ENCODE data around the gene EMILIN1.
"Not testable (repeated sequence)": the region's sequence is repeated elsewhere in the genome, so short reads cannot be mapped to it uniquely, and the experiment has no call there.

EMILIN1 gene

DNA sequence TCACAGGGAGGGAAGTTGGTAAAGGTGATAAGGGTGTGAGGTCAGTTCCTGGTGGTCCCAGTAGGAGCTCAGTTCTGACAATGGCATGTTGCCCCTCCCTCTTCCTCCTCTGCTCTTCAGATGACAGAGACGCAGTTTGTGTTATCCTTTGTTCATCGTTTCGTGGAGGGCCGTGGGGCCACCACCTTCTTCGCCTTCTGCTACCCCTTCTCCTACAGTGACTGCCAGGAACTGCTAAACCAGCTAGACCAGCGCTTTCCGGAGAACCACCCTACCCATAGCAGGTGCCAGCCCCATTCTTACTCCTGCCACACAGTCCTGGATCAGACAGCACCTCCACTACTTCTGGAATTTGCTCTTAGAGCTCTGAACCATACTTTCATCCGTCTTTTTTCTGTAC, 24.6 kb upstream of the EMILIN1 start:
- no peak for DNase-seq (ENCODE audit: low read depth)

DNA sequence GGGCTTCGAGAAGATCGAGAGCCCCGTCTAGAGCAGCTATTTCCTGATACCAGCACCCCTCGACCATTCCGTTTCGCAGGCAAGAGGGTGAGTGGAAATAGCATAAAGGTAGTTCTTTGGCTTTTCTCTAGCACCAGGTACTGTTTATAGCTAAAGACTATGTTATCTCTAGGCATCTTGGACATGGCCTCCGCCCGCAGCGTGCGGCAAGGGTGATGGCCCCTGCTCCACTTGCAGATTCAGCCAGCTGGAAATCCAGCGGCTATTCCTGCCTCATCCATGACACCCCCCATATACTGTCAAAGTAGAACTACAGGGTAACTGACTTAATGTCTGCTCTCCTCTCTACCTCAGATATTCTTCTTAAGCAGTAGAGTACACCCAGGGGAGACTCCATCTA, 23.7 kb upstream of the EMILIN1 start:
- DNase-seq (ENCODE audit: low read depth), result no peak

DNA sequence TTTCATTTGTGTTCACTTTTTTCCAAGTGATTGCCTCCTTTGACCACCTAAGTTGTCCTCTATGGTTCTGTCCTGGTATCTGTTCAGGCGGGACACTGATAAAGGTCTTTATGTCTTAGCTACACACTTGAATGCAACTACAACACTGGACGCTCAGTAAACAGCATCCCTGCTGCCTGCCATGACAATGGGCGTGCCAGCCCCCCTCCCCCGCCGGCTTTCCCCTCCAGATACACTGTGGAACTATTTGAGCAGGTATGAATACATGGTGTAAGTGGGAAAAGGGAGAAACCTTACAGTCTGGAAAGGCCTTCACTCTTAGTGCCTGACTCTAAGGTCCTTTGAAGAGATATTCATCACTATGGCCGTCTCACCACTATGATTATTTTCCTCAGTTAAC, 21.2 kb upstream of the EMILIN1 start:
- DNase-seq (ENCODE audit: low read depth), result no peak

DNA sequence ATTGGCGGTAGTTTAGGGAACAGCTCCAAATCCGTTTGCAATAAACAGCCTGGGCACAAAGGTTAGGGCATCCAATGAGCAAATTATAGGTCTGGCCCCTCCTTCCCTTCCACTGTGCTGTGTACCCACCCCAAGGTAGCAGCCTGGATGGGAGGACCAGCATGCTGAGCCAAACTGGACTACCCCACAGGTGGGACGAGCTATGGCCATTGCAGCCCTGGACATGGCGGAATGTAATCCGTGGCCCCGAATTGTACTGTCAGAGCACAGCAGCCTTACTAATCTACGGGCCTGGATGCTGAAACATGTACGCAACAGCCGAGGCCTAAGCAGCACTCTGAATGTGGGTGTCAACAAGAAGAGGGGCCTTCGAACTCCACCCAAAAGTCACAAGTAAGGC, 20.2 kb upstream of the EMILIN1 start:
- DNase-seq (ENCODE audit: low read depth), result no peak

DNA sequence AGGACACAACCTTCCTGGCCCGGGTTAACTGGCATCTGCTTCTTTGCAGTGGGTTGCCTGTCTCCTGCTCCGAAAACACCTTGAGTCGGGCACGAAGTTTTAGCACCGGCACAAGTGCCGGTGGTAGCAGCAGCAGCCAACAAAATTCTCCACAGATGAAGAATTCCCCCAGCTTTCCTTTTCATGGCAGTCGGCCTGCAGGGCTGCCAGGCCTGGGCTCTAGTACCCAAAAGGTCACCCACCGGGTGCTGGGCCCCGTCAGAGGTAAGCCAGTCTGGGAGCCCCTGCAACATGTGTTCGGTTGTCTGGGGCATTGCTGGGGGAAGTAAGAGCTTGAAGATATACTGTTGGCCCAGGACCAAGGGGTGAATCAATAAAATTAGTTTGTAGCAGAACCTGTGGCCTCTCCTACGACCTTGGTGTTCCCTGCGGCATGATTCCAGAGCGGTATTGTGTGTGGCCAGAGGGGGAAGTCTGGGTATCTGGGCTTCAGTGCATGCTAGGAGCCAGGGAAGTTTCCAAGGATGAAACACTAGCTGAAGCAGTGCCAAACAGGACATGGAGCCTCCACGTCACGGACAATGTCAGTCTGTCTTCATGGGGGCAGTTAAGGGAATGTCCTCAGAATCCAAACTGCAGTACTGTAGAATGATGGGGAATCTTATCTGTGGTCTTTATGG, 19.1 kb upstream of the EMILIN1 start:
- DNase-seq (ENCODE audit: low read depth), result no peak

DNA sequence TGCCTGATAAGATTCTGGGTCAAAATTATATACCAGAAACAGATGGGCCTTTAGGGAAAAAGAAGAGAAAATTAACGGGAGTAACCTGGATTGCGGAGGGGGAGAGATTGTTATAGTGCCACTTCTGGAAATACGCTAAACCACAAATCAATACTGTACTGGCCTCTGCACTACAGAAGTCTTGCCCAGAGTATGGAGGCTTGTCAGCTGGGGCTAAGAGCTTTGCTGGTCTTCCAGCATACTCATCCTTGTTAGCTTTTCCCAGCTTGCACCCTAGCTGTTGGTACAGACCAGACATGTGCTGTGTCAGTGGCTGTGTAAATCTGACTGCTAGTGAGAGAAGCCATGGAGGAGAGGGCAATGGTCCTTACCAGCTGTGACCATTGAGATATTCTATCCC, 18.1 kb upstream of the EMILIN1 start:
- no peak for DNase-seq (ENCODE audit: low read depth)

DNA sequence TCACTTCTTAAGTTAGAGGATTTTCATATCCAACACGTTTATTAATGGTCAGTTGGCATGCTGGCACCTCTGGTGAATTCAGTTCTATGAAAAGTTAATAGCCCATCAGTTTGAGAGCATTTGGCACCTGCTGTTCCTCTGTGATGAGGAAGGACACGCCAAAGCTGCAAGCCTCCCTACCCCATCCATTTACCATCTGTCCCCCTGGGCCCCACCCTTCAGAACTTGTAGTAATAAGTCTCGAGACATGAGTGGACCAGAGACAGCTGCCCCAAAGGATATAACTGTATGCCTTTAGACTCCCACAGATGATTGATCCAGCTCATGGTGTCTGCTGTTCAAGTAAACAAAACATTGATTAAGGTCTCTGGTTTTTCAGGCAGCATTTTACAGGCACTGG, 13.3 kb upstream of the EMILIN1 start:
- no peak for DNase-seq (ENCODE audit: low read depth)

DNA sequence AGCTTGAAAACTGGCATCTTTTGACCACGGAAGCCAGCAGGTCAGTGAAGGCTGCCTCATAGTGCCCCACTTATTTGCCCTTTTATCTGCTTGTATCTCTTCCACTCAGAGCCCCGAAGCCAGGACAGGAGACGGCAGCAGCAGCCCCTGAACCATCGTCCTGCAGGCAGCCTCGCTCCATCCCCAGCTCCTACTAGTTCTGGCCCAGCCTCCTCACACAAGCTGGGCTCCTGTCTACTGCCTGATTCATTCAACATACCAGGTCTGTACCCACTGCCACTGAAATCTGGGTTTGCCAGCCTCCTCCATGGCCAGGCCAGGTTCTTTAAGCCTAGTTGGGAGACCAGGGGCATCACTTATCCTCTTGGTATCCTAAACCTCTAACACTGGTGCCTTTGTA, 11.0 kb upstream of the EMILIN1 start:
- no peak for DNase-seq (ENCODE audit: low read depth)

DNA sequence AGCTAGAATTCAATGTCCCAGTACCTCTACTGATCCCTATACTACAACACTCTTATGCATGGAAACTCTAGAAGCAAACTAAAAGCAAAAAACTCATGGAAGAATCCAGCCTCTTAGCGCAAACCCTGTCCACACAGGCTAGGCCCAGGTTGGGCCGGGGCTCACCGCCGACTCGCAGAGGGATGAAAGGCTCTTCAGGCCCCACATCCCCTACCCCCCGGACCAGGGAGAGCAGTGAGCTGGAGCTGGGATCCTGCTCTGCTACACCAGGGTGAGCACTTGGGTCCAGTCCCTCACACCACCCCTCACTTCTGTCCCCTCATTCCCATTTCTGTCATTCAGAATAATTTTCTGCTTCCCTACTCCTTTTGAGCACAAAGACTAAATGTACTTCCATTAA, 9.0 kb upstream of the EMILIN1 start:
- no peak for DNase-seq (ENCODE audit: low read depth)

DNA sequence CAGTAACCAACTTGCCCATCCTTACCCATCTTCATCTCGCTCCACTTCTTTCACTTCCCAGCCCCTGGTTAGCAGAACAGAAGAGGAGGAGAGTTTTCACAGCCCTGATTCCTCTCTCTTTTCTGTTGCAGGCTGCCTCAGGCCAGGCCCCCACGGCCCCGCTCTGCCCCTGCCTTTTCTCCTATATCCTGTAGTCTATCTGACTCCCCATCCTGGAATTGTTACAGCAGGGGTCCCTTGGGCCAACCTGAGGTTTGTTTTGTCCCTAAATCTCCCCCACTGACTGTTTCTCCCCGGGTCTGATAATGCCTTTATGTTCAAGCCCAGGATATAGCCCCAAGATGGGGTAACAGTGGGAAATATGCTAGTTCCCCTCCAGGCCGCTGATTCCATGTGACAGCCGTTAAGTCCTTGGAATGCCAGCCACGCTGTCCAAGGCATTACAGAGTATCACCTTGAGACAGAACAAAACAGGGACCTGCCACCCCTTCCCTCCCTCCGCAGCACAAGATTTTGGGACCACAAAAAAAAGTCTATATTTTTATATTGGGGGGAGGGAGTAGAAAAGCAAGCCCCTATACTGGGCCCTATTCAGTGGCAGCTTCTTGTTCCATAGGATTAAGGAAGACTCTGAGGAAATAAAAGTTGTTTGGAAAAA, 8.3 kb upstream of the EMILIN1 start:
- DNase-seq (ENCODE audit: low read depth), result no peak

DNA sequence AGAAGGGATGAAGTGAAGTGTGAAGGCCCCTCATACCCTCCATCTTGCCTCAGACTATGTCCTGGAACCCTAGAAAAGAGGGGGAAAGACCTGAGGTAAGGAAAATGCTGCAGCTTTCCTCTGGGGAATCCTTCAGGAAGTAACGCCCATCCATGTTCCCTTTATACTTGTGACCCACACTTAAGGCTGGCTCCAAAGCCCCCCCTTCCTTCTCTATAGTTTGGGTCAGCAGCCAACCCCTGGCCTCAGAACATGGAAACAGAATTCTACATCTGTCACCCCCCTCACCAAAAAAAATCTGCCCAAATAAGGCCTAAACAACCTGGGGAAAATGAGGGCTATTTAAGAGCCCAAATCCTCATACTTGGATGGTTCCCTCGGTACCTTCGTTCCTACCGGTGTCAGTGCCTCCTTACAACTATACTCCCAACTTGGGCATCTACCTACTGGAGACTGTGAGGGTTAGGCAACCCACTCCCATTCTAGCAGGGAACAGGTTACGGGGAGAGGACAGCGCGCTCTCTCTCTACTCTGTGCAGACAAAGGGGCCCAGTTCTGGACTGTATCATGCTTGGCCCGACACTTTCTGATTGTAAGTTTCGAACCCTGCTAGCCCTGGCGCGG, 7.7 kb upstream of the EMILIN1 start:
- DNase-seq (ENCODE audit: low read depth), result no peak

DNA sequence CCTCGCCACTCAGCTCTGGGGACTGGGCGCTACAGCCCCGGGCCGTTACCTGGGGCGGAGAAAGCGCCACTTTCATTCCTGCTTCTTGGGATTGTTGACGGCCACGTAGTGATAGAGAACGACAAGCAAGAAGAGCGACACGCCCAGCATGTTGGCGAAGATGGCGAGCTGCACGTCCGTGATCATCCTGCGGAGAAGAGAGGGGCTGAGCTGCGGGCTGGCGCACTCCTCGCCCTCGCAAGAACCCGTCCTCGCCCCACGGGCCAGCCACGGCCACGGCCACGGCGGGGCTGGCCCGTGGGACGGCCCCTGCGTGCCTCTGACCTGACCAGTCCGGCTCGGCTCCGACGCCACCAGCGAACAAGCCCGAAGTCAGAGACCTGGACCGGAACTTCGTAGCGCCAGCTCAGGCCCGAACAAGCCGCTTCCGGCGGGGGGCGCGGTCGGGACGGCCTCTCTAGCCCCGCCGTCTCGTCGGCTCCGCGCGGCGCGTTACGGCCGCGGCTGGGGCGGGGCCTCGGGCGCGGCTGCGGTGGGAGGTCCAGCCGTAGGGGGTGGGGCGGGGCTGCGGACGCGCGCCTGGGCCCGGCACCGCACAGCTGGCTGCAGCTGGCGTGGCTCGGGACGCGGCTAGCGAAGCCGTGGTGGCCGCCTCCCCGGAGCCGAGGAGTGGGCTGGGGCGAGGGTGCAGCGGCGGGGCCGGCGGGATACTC, 7.0 kb upstream of the EMILIN1 start, which contains the start of gene OST4:
TSS of gene OST4 (minus strand) at position 378 of the 713 bp plus-strand sequence.
- DNase-seq (ENCODE audit: low read depth), result peak; percentile 80

DNA sequence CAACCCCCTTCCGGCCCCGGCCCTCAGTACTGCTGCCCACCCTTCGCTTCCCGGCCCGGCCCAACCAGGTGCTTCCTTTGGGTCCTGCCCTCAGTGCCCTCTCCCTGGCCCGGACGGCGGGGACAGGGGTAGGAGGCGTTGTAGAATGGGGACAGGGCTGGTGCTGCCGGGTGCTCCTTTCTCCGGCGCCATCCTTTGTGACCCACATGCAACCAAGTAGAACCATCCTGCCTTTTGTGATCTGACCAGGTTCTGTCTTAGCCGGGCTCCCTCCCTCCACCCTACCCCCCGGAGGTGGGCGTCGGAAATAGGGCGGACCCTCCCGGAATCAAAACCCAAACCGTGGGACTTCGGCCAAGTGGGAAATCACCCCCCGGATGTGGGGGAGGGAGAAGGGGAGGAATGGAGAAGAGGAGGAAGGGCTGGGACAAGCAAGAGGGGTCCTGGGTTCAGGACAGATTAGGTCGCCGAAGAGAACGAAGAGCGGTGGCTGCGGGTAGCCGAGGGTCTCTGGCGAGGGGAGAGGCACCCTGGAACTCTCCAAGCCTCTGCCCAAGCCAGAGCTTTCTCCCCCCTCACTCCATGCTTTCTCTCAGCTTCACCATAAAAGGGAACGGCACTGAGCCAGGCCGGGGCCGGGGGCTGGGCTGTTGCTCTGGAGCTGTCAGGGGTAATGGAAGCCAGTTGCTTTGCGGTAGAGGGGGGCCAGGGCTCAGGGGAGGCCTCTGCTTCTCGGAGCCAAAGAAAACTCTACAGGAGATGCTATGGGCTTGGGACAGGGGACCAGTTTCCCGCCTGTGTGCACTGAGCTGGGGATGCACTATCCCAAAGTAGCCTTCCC, 6.2 kb upstream of the EMILIN1 start:
- DNase-seq (ENCODE audit: low read depth), result no peak

DNA sequence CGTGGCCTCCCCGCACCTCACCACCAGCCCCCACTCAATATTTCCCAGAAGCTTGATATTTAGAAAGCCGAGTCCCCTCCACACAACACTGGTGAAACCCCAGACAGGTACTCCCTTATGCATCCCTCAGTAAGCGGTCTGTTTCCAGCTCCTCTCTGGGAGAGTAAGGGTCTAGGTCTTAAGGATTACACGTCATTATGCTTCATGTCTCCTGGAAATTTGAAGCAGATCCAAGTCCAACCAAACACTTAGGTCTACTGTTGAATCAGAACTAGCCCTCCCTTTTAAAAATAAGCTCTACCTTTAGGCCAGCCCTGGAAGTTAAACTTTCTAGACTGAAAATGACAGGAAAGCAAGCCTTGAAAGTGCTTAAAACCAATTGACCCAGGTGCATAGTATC, 5.5 kb upstream of the EMILIN1 start:
- DNase-seq (ENCODE audit: low read depth), result no peak

DNA sequence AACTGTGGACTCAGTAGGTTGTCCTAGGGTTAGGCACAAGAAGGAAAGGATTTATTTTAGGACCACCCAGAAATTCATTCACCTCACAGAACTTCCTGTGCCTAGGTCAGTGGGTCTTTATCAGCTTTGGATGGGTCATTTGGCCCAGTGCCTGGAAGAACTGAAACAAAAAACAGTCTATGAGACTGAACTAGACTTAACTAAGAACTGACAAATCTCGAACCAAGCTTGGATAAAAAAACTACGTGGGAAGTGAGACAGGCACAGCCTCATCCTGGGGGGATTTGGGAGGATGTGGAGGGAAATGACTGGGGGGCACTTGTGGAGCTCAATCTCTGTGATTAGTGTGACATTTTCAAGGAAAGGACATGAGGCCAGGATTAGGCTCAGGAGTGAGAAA, 4.6 kb upstream of the EMILIN1 start:
- no peak for DNase-seq (ENCODE audit: low read depth)

DNA sequence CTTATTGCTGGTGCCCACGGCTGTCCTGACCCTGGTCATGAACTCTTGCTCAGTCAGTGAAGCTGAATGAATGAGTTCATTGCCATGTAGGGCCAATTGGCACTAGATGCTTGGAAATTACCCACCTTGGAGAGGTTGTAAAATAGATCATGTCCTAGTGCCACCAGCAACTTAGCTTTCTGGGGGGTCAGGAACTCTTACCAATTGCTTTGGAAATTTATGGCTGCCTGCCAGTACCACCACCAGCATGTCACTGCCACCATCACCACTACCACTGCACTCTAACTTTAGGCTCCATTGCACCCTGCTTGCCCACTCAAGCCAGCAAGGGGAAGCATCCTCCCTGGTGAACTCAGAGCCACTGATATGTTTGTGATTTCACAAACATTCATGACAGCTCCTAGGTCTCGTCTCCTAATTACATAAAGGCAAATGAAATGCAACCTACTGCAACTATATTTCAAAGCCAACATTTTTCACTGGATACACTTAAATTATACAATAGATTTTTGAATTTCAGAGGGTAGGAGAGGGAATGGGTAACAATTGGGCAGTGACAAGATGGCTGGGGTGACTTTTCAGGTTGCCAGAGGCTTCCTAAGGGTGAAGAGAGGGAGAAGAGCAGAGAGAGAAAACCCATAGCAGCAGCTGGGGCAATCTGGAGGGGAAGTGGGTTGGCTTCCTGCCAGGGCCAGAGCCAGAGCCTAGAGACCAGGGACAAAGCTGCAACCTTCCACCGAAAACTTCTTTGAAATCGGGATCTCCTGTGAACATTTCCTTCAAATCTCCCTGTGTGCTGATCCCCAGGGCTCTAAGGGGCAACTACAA, 3.5 kb upstream of the EMILIN1 start:
- no peak for DNase-seq (ENCODE audit: low read depth)

DNA sequence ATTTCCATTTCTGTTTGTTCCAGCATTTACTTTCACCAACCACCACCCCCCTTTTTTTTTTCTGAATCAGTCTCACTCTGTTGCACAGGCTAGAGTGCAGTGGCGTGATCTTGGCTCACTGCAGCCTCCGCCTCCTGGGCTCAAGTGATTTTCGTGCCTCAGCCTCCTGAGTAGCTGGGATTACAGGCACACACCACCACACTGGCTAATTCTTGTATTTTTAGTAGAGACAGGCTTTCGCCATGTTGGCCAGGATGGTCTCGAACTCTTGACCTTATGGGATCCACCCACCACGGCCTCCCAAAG, 2.9 kb upstream of the EMILIN1 start:
- not testable (repeated sequence) for DNase-seq (ENCODE audit: low read depth)

DNA sequence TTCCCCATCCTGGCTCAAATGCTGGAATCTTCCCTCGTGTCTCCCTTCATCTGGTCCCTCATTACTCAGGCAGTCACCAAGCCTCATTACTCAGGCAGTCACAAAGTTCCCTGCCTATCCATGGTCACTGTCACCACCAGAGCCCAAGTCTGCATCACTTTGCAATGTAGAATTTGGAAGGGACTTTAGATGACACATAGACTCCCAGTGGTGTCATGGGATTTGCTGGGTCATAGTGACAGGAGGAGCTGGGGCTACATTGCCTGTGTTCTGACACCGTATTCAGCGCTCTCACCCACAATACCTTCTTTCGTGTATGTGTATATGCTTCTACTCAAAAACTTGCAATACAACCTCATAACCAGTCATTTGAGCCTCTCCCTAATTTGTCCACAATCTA, 2.1 kb upstream of the EMILIN1 start:
- DNase-seq (ENCODE audit: low read depth), result no peak

DNA sequence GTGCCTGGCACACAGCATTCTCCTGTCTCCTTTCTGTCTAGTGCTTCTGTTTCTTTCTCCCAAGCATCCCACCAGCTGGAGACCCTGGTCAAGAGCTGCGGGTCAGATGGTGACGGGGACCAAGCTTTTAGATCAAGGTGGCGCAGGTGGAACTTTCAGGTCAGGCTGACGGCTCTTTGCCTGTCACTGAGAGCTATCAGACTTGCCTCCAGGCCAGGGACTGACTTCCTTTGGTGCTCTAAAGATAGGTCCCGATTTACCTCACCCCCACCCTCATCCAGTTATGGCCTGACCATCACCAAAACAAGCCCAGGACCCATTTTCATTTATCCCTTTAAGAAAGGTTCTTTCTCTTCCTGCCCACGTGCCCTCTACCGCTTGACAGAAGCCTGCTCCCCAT, 1.2 kb upstream of the EMILIN1 start:
- no peak for DNase-seq (ENCODE audit: low read depth)

DNA sequence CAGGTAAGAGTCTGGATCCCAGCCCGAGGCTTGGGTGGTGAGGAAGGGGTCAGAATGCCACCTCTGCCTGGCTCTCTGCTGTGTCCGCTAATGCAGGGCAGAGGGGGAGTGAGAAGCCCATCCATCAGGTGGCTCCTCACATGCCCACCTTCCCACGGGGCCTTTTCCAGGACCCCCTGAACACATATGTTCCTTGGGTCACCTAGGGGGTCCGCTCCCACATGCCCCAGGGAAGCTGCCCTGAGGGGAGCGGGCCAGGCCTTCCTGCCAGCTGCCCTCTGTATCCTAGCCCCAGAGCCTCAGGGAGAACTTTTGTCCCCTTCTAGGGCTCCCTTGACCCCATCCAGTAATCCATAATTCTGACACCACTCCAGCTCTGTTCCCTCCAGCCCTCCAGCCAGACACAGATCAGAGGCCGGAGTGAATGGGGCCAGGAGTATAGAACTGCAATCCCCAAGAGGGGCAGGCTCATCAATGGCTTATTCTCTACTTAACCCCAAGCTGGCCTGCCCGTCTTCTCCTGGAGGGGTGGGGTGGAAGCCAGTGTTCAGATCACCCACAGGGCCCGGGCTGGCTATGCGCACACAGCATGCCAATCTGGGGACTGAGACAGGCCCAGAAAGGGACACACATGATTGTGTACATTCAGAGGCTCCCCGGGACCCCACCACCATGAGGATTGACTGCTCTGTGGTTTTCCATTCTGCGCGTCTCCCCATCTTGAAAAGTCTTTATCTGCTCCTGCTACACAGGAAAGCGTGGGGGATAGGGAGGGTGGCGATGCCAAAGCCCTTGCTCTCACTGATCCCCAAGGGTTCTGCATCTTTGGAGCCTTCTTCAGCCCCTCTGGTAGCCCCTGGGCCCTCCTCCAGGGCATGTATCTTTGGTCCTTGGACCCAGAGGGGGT, 1.1 kb downstream of the EMILIN1 start:
- DNase-seq (ENCODE audit: low read depth), result no peak

Data from stimulated activated CD8-positive, alpha-beta memory T cell treated with anti-CD3 and anti-CD28 coated beads, Interleukin-7, amount 100 ng/mL, for 24 hours (primary cell).